Measurements from ENCODE around the gene WNK2.

The WNK2 gene

DNA sequence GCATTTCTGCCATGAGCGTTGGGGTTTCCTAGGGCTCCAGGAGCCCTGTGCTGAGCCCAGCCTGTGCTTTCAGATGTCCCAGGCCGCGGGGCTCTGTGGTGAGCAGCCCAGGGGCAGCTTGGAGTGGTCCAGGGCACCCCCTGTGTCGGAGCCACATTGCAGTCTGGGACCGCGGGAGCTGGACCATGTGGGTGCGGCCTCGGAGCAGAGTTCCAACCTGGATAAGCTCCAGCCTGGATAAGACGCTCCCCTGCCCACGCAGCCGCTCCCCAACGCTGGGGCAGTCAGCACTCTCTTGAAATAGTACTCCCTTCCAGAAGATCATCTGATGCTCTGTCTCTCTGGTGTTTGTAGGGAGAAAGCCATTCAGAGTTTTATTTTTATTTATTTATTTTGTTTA, 111.1 kb downstream of the WNK2 start:
- DNase-seq (ENCODE audit: low read depth in 3 of 3): no peak

GRCh38 chr9:93295456-93296076, 111.6 kb downstream of the WNK2 start:
- DNase-seq (ENCODE audit: low read depth in 3 of 3): no peak

DNA sequence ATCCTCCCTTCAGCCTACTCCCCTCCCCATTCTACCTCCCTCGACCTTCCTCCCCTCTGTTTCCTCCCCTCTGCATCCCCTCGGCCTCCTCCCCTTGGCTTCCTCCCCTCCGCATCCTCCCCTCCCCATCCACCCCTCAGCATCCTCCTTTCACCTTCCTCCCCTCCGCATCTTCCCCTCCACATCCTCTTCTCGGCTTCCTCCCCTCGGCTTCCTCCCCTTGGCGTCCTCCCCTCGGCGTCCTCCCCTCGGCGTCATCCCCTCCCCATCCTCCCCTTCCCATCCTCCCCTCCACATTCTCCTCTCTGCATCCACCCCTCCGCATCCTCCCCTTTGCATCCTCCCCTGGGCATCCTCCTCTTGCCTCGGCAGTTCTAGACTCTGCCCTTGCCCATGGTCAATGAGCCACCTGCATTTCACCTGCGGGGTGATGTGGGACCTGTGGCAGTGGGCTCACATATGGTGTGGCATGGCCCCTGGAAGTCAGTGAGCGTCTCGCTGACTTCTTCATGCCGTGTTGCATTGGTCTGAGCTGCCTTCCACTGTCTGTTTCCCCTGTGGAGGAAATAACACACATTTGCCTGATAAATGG, 113.0 kb downstream of the WNK2 start:
- no peak for DNase-seq (ENCODE audit: low read depth in 3 of 3)

GRCh38 chr9:93297659-93298497, 113.9 kb downstream of the WNK2 start:
- DNase-seq (ENCODE audit: low read depth in 3 of 3): no peak

- no peak for DNase-seq (ENCODE audit: low read depth in 3 of 3)
These were observed 114.8 kb downstream of the WNK2 start for GRCh38 chr9:93298498-93299417.

DNA sequence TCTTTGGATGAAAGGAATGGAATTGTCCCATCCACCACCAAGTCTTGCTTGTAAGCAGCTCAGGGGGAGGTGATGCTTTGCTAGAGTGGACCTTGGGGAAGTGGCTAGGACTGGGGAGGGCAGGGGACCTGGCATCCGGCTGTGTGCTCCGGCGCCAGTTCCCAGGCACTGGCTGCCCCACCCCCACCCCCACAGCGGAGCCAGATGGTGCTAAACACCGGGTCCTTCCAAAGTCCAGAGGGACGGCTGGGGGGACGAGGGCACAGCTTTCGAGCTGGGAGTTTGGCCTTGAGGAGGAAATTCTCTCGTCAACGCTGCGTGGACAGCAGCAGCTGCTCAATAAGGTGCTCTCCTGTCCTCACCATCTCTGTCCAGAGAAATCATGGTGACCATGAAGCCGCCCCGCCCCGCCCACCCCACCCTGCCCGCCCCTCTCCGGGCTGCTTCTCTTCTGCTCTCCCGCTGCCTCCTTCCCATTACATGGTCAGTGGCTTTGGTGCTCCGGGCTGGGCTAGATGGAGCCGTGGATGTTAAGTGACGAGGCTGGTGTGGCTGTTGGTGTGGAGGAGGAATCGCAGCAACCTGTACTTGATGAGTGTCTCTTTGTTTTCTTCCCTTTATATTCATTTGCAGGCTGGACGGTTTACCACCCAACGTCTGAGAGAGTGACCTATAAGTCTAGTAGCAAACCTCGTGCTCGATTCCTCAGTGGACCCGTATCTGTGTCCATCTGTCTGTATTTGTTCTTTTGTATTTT, 115.7 kb downstream of the WNK2 start:
- no peak for DNase-seq (ENCODE audit: low read depth in 3 of 3)

- no peak for DNase-seq (ENCODE audit: low read depth in 3 of 3)
These were observed 116.2 kb downstream of the WNK2 start for GRCh38 chr9:93300175-93300572.

DNA sequence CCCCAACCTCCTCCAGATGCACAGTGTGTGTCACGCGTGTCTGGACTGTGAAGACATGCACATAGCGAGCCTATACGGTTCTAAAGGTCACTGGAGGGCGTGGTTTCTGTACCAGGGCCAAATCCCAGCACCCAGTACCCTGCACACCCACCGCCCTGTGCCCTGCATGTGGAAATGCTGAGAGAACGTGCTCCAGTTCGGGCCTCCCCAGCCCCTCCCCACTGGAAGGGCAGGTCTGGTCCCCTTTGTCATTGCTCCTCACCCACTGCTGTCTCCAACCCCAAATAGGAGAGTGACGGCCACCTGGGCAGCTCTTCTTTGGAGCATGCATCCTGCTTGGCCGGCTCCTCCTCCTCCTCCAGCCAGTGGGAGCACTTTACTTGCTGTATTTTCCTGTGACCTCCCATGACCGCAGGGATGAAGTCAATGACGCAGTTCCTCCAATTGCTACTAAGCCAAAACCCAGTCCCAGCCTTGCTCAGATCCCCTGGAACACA, 116.7 kb downstream of the WNK2 start:
- no peak for DNase-seq (ENCODE audit: low read depth in 3 of 3)

DNA sequence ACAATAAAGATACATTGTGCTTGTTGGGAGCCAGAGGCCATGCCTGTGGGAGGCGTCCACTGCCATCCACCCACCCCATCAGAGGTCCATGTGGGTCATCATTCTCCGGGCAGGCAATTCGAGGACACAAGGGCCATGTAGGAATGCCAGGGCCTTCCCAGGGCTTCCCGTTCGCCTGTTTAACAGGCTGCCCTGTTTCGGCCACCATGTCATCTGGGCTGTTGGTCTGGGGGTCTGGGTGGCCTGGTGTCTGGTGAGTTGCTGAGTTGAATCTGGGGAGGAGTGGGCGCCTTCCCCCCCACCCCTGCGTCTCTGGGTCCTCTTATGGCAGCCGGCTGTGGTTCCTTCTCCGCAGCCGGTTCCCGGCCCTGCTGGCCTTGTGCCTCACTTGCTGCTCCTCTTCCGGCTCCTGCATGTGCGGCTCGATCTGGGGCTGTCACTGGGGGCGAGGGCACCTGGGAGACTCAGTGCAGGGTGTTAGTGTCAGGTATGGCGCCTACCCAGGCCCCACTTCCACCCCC, 117.4 kb downstream of the WNK2 start:
- no peak for DNase-seq (ENCODE audit: low read depth in 3 of 3)

DNA sequence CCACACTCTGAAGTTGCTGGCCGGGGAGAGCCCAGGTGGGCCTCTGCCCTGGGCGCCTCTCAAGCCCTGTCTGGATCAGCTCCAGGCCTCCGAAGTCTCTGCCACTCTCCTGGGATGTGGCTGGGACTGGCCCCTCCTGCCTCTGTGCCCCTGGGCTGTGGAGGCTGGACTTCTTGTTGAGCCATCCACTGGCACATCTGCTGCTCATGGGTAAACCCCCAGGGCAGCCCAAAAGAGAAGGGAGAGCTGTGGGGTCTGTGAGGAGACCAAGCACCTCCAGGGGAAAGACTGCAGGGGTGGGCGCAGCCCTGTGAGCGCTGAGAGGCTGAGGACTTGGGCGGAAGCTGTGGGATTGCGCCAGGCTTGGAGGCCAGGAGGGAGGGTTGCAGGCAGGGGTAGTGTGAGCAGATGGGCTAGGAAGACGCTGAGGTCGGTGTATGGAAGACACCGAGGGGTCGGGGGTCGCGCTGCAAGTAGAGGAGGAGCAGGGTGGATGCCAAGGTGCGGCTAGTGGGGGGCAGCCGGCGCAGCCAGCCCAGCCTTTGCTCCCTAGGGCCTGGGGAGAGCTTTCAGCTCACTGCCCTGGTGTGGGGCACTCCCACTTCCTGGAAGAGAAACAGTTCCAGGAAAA, 118.1 kb downstream of the WNK2 start:
- DNase-seq (ENCODE audit: low read depth in 3 of 3): no peak

DNA sequence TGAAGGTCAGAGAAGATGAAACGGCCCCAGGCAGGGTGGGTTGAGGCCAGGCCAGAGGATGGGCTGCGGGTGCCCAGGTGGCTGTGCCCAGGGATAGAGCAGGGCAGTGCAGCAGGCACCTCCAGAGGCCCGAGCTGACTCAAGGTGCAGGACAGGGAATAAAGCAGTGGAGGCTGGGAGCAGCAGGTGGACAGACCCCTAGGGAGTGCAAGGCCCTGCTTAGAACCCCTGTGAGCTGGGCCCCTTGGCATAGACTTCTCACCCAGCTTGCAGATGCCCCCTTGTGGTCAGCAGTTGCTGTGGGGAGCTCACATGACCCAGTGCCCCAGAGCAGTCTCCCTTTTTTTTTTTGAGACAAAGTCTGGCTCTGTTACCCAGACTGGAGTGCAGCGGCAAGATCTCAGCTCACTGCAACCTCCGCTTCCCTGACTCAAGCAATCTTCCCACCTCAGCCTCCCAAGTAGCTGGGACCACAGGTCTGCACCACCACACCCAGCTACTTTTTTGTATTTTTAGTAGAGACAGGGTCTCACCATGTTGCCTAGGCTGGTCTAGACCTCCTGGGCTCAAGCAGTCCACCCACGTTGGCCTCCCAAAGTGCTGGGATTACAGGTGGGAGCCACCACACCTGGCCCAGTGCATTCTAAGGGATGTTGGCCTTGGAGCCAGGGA, 118.8 kb downstream of the WNK2 start:
- peak in 2 of 3 donors; percentile 19 to 46 for DNase-seq (ENCODE audit: low read depth in 3 of 3)

DNA sequence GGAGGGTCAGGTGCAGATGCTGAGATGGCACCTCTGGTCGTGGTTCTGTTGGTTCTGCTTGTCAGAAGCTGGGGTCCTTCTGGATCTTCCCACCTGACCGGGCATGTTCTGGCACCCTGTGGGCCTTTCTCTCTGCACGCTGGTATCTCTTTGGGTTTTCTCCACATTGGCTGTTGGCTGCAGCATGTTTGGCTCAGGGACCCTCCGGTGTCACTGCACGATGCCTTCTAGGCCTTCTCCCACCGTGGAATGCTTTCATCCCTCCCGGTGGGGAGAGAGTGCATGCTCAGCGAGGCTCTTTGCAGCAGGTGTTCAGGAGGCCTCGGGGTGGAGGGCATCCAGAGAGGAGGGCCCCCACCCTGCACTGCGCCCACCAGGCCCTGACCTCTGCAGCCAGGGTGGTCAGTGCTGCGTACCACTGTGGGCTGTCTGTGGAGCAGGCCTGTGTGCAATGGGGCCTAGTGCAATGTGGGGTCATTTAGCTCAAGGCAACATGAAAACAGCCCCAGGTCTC, 119.4 kb downstream of the WNK2 start:
- no peak for DNase-seq (ENCODE audit: low read depth in 3 of 3)

- DNase-seq (ENCODE audit: low read depth in 3 of 3): no peak
These were observed 120.1 kb downstream of the WNK2 start for GRCh38 chr9:93303806-93304573.

DNA sequence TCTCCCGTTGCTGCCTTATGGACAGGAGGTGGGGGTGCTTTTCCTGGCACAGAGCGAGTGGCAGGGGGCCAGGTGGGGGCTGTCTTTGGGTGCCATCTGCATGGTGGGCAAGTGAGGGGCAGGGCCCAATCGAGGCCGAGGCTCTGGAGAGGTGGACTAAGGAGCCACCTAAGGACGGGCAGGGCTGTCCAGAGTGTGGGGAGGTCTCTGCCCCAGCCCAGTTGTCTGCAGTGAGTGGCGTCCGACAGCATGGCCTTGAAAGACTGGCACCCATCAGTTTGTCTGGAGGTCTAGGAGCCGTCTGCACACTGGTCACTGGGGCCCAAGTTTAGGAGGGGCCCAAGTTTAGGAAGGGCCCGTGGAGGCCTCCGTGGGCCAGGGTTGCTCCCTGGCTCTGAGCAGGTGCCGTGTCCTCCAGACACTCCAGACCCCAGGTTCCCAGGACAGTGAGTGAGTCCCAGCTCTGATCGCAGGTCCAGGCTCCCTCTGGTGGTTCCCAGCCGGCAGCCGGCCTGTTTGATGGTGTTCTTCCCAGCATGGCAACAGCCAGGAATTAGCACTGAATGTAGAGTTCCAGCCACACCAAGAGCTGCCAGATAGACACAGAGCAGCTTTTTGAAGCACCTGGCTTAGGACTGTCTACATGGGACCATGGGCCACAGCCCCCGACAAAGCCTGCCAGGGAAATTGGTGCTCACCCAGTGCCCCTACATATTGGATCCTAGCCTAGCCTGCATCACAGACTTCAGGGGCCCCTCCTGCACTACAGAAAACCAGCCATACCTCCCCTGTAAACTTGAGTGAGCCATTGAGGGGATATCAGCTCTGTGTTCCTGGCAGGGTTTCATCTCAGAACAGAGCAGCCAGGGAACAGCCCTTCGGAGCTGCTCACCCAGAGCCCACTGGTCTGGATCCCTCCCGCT, 120.9 kb downstream of the WNK2 start:
- DNase-seq (ENCODE audit: low read depth in 3 of 3): no peak

DNA sequence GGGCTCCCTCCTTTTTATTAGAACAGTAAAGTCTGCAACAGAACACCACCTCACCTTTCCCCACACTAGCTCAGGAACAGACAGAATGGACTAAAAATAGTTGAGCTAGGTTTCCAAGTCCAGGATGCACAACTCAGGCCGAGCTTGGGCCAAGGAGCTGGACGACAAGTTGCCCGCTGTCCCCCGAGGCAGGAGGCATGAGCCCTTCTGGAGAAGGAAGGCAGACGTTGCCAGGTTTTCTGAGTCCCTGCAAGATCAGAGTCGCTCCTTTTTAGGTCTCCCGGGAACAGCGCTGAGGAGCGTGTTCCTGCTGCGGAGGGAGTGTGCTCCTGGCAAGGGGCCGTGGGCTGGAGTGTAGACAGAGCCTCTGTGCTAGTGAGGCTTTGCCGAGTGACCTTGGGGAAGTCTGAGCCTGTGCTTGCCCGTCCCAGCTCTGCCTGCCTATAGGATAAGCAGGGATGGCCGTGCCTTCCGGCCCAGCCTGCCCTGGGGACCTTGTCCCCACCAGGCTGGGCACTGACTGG, 121.6 kb downstream of the WNK2 start:
- no peak for DNase-seq (ENCODE audit: low read depth in 3 of 3)

- DNase-seq (ENCODE audit: low read depth in 3 of 3): no peak
These were observed 122.1 kb downstream of the WNK2 start for GRCh38 chr9:93306081-93306480.

DNA sequence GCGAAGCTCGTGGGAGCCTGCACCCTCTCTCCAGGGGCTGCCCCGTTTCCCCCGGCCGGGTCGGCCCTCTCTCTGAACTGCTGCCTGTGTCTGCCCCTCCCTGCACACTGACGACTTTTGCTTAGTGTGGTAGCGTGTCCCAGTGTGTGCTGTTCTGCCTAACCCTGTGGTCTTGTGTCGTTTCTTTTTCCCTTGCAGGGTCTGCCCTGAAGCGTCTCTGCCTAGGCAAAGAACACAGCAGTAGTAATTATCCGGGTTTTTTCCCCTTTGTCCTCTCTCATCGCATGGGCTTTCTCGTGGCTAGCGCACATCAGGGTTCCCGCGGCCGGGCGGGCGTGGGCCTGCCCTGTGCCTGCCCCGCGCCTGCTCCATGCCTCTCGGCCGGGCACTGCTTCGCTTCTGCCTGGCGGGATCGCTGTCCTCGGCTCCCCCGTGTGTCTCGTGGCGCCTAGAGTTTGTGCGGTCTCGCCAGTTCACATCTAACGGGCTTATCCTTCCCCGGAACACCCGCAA, 122.7 kb downstream of the WNK2 start:
- no peak for DNase-seq (ENCODE audit: low read depth in 3 of 3)

All from stimulated activated CD4-positive, alpha-beta T cell treated with anti-CD3 and anti-CD28 coated beads, TNF-alpha, amount 100 ng/mL, for 48 hours (primary cell).